Liver (tissue), 9 donors: ENCODE measurements around the gene DHRSX. TPM values are rescaled to one million over a fixed set of nuclear protein-coding genes. Genes with fewer than 3 reads are reported as not detected.

Source experiments
- DNase-seq: peaks from one replicate; pipeline ENCODE4 v3.0.0-alpha.2; 2017; ENCODE audit warnings: low spot score
- H3K27ac ChIP-seq, 2 donors: one replicate each; pipeline ENCODE4 v1.7.0; 2013; ENCODE audit warnings: inconsistent platforms in 2 of 2, low read length in 2 of 2, control low read depth in 1 of 2, low read depth in 1 of 2, mild to moderate bottlenecking in 1 of 2
- H3K27me3 ChIP-seq, 4 donors: one replicate each; pipeline versions ENCODE4 v1.6.1 to v1.7.0; 2013; ENCODE audit warnings: low read length in 3 of 4, inconsistent platforms in 1 of 4, mild to moderate bottlenecking in 1 of 4, moderate library complexity in 1 of 4; ENCODE audit not compliant: control insufficient read depth in 4 of 4, insufficient read depth in 4 of 4
- H3K36me3 ChIP-seq, 4 donors: one replicate each; pipeline versions ENCODE4 v1.6.1 to v1.7.0; 2013; ENCODE audit warnings: low read length in 3 of 4, mild to moderate bottlenecking in 3 of 4, low read depth in 1 of 4, moderate library complexity in 1 of 4; ENCODE audit not compliant: control insufficient read depth in 4 of 4, insufficient read depth in 3 of 4
- H3K4me1 ChIP-seq, 4 donors: one replicate each; pipeline versions ENCODE4 v1.6.1 to v1.7.0; 2013; ENCODE audit warnings: low read length in 3 of 4, mild to moderate bottlenecking in 3 of 4, moderate library complexity in 1 of 4; ENCODE audit not compliant: control insufficient read depth in 4 of 4, insufficient read depth in 4 of 4
- H3K4me3 ChIP-seq, 3 donors: one replicate each; pipeline versions ENCODE4 v1.6.1 to v1.7.0; 2013; ENCODE audit warnings: low read length in 3 of 3, control low read depth in 1 of 3, low read depth in 1 of 3, mild to moderate bottlenecking in 1 of 3
- H3K9ac ChIP-seq, 2 donors: one replicate each; pipeline ENCODE4 v1.7.0; 2013; ENCODE audit warnings: low read length in 2 of 2, mild to moderate bottlenecking in 2 of 2, moderate library complexity in 2 of 2, control low read depth in 1 of 2, low read depth in 1 of 2
- H3K9me3 ChIP-seq, 4 donors: one replicate each; pipeline versions ENCODE4 v1.6.1 to v1.7.0; 2013; ENCODE audit warnings: low read length in 3 of 4; ENCODE audit not compliant: control insufficient read depth in 4 of 4
- EGR1 ChIP-seq, 2 donors: IDR thresholded peaks; 2 replicates each; pipeline ENCODE4 v1.6.1; 2016 to 2018; ENCODE audit warnings: antibody characterized with exemption in 2 of 2, low read depth in 2 of 2
- FOXA1 ChIP-seq: IDR thresholded peaks from 2 replicates; pipeline ENCODE4 v1.6.1; 2016; ENCODE audit warnings: antibody characterized with exemption
- FOXA2 ChIP-seq: IDR thresholded peaks from 2 replicates; pipeline ENCODE4 v1.6.1; 2016; ENCODE audit warnings: antibody characterized with exemption
- GABPA ChIP-seq, 2 donors: IDR thresholded peaks in 1 of 2; conservative IDR thresholded peaks in 1 of 2; 2 replicates each; pipeline ENCODE4 v1.6.1; 2016; ENCODE audit warnings: antibody characterized with exemption in 2 of 2, mild to moderate bottlenecking in 1 of 2, moderate library complexity in 1 of 2
- HNF4A ChIP-seq, 2 donors: conservative IDR thresholded peaks; 2 replicates each; pipeline ENCODE4 v1.6.1; 2016; ENCODE audit warnings: antibody characterized with exemption in 2 of 2, mild to moderate bottlenecking in 2 of 2
- HNF4G ChIP-seq: IDR thresholded peaks from 2 replicates; pipeline ENCODE4 v1.6.1; 2016; ENCODE audit warnings: antibody characterized with exemption
- JUND ChIP-seq, 2 donors: IDR thresholded peaks; 2 replicates each; pipeline ENCODE4 v1.6.1; 2016; ENCODE audit warnings: antibody characterized with exemption in 2 of 2
- NR2F2 ChIP-seq: IDR thresholded peaks from 2 replicates; pipeline ENCODE4 v1.6.1; 2016; ENCODE audit warnings: antibody characterized with exemption
- RAD21 ChIP-seq, 2 donors: IDR thresholded peaks; 2 replicates each; pipeline ENCODE4 v1.6.1; 2016; ENCODE audit warnings: antibody characterized with exemption in 2 of 2, mild to moderate bottlenecking in 2 of 2
- RXRA ChIP-seq, 2 donors: IDR thresholded peaks; 2 replicates each; pipeline ENCODE4 v1.6.1; 2017 to 2018; ENCODE audit warnings: antibody characterized with exemption in 2 of 2, mild to moderate bottlenecking in 1 of 2
- SP1 ChIP-seq: IDR thresholded peaks from 2 replicates; pipeline ENCODE4 v1.6.1; 2018; ENCODE audit warnings: antibody characterized with exemption, mild to moderate bottlenecking
- TAF1 ChIP-seq: conservative IDR thresholded peaks from 2 replicates; pipeline ENCODE4 v1.6.1; 2016; ENCODE audit warnings: antibody characterized with exemption, mild to moderate bottlenecking
- YY1 ChIP-seq: IDR thresholded peaks from 2 replicates; pipeline ENCODE4 v1.6.1; 2016; ENCODE audit warnings: antibody characterized with exemption, mild to moderate bottlenecking
- WGBS: extraction: QIAGEN DNeasy Blood & Tissue Kit; methylation state at CpG from one replicate; pipeline ENCODE4 v1.1.7; 2013; 5-methylcytosine and 5-hydroxymethylcytosine counted together
- polyA plus RNA-seq, 2 donors: library from polyadenylated mRNA; stranded (reverse) in 1 of 2; unstranded in 1 of 2; fragments of 200-250 nt in 1 of 2; fragments of >200 nt in 1 of 2; fragmentation: Nextera tagmentation in 1 of 2; extraction: Ambion mirVana in 1 of 2; gene quantifications; one replicate each; pipeline versions ENCODE4 v1.2.1 to v1.2.3, GENCODE V29; 2013 to 2015
- total RNA-seq, 2 donors: library from RNA; depleted of rRNA; stranded (reverse); fragments of >200 nt; gene quantifications; one replicate each; pipeline ENCODE4 v1.2.3, GENCODE V29; 2014
- TF ChIP-seq, protein P1 (sequence below): fragments of 150-350 bp; IDR thresholded peaks from 2 replicates; pipeline ENCODE4 v1.5.1; 2017; ENCODE audit warnings: improper control_type of control experiment, low read depth, low read length; ENCODE audit not compliant: missing input control
- TF ChIP-seq, protein P2 (sequence below): IDR thresholded peaks from 2 replicates; pipeline ENCODE4 v1.6.1; 2016; ENCODE audit warnings: antibody characterized with exemption
- TF ChIP-seq, protein P3 (sequence below): IDR thresholded peaks from 2 replicates; pipeline ENCODE4 v1.6.1; 2016; ENCODE audit warnings: antibody characterized with exemption
- TF ChIP-seq, protein P4 (sequence below): IDR thresholded peaks from 2 replicates; pipeline ENCODE4 v1.6.1; 2016; ENCODE audit warnings: antibody characterized with exemption
- TF ChIP-seq, protein P5 (sequence below): IDR thresholded peaks from 2 replicates; pipeline ENCODE4 v1.6.1; 2016; ENCODE audit warnings: antibody characterized with exemption, mild to moderate bottlenecking
- donor health status: healthy.
- donor health status: healthy.
- donor health status: healthy.
- donor health status: healthy.
- donor health status: healthy.

Gene DHRSX
- total and polyA plus RNA-seq, 4 donors, result 17.2 to 35.2 (median 23.3) TPM

DNA sequence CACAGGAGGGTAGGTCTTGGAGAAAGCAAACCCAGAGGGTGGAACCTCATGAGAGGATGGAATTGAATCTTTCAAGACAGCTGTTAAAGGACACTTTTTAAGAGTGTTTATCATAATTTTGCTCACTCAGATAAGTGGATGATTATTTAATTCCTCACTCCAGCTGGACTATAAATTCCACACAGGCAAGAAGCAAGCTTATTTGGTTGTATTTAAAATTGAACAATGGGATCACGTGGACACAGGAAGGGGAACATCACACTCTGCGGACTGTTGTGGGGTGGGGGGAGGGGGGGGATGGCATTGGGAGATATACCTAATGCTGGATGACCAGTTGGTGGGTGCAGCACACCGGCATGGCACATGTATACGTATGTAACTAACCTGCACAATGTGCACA is 116.3 kb downstream of the DHRSX start (continued):
- TF ChIP-seq JUND (IDR thresholded peaks at IDR 0.05) (no peak), FOXA1 (no peak)
- TF ChIP-seq, protein P1, sequence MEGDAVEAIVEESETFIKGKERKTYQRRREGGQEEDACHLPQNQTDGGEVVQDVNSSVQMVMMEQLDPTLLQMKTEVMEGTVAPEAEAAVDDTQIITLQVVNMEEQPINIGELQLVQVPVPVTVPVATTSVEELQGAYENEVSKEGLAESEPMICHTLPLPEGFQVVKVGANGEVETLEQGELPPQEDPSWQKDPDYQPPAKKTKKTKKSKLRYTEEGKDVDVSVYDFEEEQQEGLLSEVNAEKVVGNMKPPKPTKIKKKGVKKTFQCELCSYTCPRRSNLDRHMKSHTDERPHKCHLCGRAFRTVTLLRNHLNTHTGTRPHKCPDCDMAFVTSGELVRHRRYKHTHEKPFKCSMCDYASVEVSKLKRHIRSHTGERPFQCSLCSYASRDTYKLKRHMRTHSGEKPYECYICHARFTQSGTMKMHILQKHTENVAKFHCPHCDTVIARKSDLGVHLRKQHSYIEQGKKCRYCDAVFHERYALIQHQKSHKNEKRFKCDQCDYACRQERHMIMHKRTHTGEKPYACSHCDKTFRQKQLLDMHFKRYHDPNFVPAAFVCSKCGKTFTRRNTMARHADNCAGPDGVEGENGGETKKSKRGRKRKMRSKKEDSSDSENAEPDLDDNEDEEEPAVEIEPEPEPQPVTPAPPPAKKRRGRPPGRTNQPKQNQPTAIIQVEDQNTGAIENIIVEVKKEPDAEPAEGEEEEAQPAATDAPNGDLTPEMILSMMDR, result no peak

DNA sequence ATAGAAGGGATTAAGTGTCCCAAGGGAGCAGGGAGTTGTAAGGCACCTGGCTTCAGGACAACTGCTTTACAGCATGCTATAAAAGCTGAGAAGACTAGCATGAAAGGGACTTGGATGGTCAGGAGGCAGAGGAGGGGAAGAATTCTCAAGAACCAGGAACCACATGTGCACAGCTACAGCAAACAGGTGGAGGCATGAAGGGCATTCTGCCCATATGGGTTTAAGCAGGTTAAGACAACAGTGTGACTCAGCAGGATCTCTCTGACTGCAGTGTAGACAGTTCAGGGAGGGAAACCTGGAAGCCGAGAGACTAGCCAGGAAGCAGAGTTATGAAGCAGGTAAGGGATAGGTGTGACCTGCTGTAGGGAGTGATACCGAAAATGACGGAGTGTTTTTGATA is 117.0 kb downstream of the DHRSX start:
- Histone ChIP-seq H3K9me3 (no peaks in the 10 kb centered on the region), H3K4me1 (no peaks in the 10 kb centered on the region), H3K9ac (no peak overlapping the region), H3K36me3 (peaks cover 0 to 5% (median under 1%) of the 10 kb centered on the region in 4 donors), H3K27me3 (no peaks in the 10 kb centered on the region), H3K27ac (no peak overlapping the region), H3K4me3 (no peak overlapping the region)
- DNase-seq, result no peak
- WGBS, result 92% methylated on average over 3 of the region's 3 CpGs
- TF ChIP-seq, protein P2, sequence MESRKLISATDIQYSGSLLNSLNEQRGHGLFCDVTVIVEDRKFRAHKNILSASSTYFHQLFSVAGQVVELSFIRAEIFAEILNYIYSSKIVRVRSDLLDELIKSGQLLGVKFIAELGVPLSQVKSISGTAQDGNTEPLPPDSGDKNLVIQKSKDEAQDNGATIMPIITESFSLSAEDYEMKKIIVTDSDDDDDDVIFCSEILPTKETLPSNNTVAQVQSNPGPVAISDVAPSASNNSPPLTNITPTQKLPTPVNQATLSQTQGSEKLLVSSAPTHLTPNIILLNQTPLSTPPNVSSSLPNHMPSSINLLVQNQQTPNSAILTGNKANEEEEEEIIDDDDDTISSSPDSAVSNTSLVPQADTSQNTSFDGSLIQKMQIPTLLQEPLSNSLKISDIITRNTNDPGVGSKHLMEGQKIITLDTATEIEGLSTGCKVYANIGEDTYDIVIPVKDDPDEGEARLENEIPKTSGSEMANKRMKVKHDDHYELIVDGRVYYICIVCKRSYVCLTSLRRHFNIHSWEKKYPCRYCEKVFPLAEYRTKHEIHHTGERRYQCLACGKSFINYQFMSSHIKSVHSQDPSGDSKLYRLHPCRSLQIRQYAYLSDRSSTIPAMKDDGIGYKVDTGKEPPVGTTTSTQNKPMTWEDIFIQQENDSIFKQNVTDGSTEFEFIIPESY, result no peak
- TF ChIP-seq NR2F2, result no peak
- TF ChIP-seq YY1, result no peak
- TF ChIP-seq EGR1 (IDR thresholded peaks at IDR 0.05; ENCODE audit: low read depth in 2 of 2), result no peak
- no peak for TF ChIP-seq SP1
- TF ChIP-seq HNF4G, result no peak
- no peak for TF ChIP-seq RXRA (IDR thresholded peaks at IDR 0.05)
- TF ChIP-seq FOXA2, result no peak
- no peak for TF ChIP-seq JUND (IDR thresholded peaks at IDR 0.05)
- TF ChIP-seq, protein P3, sequence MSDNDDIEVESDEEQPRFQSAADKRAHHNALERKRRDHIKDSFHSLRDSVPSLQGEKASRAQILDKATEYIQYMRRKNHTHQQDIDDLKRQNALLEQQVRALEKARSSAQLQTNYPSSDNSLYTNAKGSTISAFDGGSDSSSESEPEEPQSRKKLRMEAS, result no peak
- no peak for TF ChIP-seq HNF4A (conservative IDR thresholded peaks at IDR 0.05)
- TF ChIP-seq TAF1, result no peak
- TF ChIP-seq FOXA1, result no peak
- TF ChIP-seq, protein P1, result no peak
- TF ChIP-seq, protein P4, sequence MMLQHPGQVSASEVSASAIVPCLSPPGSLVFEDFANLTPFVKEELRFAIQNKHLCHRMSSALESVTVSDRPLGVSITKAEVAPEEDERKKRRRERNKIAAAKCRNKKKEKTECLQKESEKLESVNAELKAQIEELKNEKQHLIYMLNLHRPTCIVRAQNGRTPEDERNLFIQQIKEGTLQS, result no peak

DNA sequence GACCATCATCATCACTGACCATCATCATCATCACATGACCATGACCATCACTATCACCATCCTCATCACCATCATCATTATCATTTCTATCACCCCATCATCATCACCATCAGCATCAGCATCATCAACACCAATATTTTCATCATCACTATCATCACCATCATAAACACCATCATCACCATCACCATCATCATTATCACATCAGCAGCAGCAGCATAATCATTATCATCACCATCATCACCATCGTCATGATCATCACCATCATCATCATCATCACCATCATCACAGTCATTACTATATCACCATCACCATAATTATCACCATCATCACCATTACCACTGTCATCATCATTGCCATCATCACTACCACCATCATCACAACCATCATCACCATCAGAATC is 117.6 kb downstream of the DHRSX start:
- Histone ChIP-seq H3K9ac (no peak overlapping the region), H3K4me1 (peaks cover 0 to 2% (median 1%) of the 10 kb centered on the region in 4 donors), H3K9me3 (no peaks in the 10 kb centered on the region), H3K27ac (no peak overlapping the region), H3K4me3 (no peak overlapping the region), H3K27me3 (no peaks in the 10 kb centered on the region), H3K36me3 (peaks cover 0 to 3% (median 0%) of the 10 kb centered on the region in 4 donors)
- no peak for DNase-seq
- 97% methylated on average over 1 of the region's 1 CpG for WGBS
- TF ChIP-seq RAD21 (IDR thresholded peaks at IDR 0.05) (no peak), TAF1 (no peak), GABPA (IDR thresholded peaks at IDR 0.05 in 1 of 2, conservative IDR thresholded peaks at IDR 0.05 in 1 of 2) (no peak), JUND (IDR thresholded peaks at IDR 0.05) (no peak), RXRA (IDR thresholded peaks at IDR 0.05) (no peak), FOXA2 (no peak)
- TF ChIP-seq, protein P5, sequence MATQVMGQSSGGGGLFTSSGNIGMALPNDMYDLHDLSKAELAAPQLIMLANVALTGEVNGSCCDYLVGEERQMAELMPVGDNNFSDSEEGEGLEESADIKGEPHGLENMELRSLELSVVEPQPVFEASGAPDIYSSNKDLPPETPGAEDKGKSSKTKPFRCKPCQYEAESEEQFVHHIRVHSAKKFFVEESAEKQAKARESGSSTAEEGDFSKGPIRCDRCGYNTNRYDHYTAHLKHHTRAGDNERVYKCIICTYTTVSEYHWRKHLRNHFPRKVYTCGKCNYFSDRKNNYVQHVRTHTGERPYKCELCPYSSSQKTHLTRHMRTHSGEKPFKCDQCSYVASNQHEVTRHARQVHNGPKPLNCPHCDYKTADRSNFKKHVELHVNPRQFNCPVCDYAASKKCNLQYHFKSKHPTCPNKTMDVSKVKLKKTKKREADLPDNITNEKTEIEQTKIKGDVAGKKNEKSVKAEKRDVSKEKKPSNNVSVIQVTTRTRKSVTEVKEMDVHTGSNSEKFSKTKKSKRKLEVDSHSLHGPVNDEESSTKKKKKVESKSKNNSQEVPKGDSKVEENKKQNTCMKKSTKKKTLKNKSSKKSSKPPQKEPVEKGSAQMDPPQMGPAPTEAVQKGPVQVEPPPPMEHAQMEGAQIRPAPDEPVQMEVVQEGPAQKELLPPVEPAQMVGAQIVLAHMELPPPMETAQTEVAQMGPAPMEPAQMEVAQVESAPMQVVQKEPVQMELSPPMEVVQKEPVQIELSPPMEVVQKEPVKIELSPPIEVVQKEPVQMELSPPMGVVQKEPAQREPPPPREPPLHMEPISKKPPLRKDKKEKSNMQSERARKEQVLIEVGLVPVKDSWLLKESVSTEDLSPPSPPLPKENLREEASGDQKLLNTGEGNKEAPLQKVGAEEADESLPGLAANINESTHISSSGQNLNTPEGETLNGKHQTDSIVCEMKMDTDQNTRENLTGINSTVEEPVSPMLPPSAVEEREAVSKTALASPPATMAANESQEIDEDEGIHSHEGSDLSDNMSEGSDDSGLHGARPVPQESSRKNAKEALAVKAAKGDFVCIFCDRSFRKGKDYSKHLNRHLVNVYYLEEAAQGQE, result no peak
- TF ChIP-seq, protein P4, result no peak
- TF ChIP-seq, protein P3, result no peak
